K562 (cell line): ENCODE data around the gene GALNT15. TPM values are rescaled to one million over a fixed set of nuclear protein-coding genes. Genes with fewer than 3 reads are reported as not detected.

Experiments used
- ATAC-seq: fragments of 200-7000 bp; cut with Tn5 transposase; 3 replicates; pipeline ENCODE4 v1.9.1; 2020; ENCODE audit warnings: moderate library complexity
- BruUV-seq: library from RNA; stranded (reverse); fragments of 400-500 nt; replicated peaks from 2 replicates; lab custom pipeline; 2021; lab: Mats Ljungman, UMichigan
- CTCF ChIA-PET: fragments of 300-600 bp; formaldehyde crosslinking; extraction: SDS; loops from one replicate; lab custom pipeline; 2021; ENCODE audit warnings: low intra/inter-chr PET ratio; lab: Yijun Ruan, JAX
- POLR2A ChIA-PET: fragments of 300-600, 350-650 bp; sonication (Branson Sonifier 250); formaldehyde crosslinking; extraction: SDS; loops from one replicate; lab custom pipeline; 2021; ENCODE audit warnings: antibody characterized with exemption, inconsistent platforms; lab: Yijun Ruan, JAX
- DNase-seq, 4 experiments: peaks; one replicate each; pipeline versions ENCODE4 v3.0.0 to v3.0.0-alpha.2; 2011 to 2018; ENCODE audit warnings: low spot score in 3 of 4, mixed read lengths in 3 of 4; ENCODE audit errors: extremely low read depth in 1 of 4
- FAIRE-seq: peaks from 2 replicates; lab custom pipeline; 2011; peaks lifted over from hg19 to GRCh38; lab: Jason Lieb, UNC
- H2AFZ ChIP-seq: 2 replicates; pipeline ENCODE4 v1.6.0; 2011; ENCODE audit warnings: low read depth, low read length, control low read depth, inconsistent platforms
- H3K27ac ChIP-seq: fragments of 200-600 bp; 3 replicates; pipeline ENCODE4 v1.8.0; 2011; ENCODE audit warnings: low read depth, mild to moderate bottlenecking, control low read depth, inconsistent platforms, low read length, moderate library complexity, mixed read lengths; ENCODE audit errors: extremely low read depth
- H3K27me3 ChIP-seq, 2 experiments: fragments of 300-600 bp in 1 of 2; 2 replicates in 1 of 2; 3 replicates in 1 of 2; pipeline versions ENCODE4 v1.6.0 to v1.8.0; 2011; ENCODE audit warnings: inconsistent platforms in 2 of 2, low read length in 2 of 2, mild to moderate bottlenecking in 1 of 2, mixed read lengths in 1 of 2, moderate library complexity in 1 of 2; ENCODE audit not compliant: control insufficient read depth in 2 of 2, insufficient read depth in 2 of 2
- H3K36me3 ChIP-seq: fragments of 300-600 bp; 3 replicates; pipeline ENCODE4 v1.8.0; 2011; ENCODE audit warnings: mild to moderate bottlenecking, low read length, inconsistent platforms; ENCODE audit not compliant: control insufficient read depth, insufficient read depth
- H3K4me1 ChIP-seq, 2 experiments: fragments of 200-600 bp in 1 of 2; replicated peaks in 1 of 2; 2 replicates in 1 of 2; 3 replicates in 1 of 2; pipeline versions ENCODE4 v1.5.1 to v1.8.0; 2011; ENCODE audit warnings: inconsistent platforms in 2 of 2, low read length in 2 of 2, mild to moderate bottlenecking in 1 of 2, mixed read lengths in 1 of 2, moderate library complexity in 1 of 2; ENCODE audit not compliant: control insufficient read depth in 2 of 2, insufficient read depth in 2 of 2
- H3K4me2 ChIP-seq: 2 replicates; pipeline ENCODE4 v1.6.1; 2011; ENCODE audit warnings: low read length, control low read depth, inconsistent platforms, mixed read lengths; ENCODE audit not compliant: insufficient read depth
- H3K4me3 ChIP-seq: fragments of 200-600 bp; sonication (generic), shearing (Covaris generic); 2 replicates; pipeline ENCODE4 v1.5.1; 2016; ENCODE audit warnings: control low read depth, inconsistent platforms
- H3K79me2 ChIP-seq: fragments of 200-600 bp; 3 replicates; pipeline ENCODE4 v1.8.0; 2011; ENCODE audit warnings: low read length, inconsistent platforms; ENCODE audit not compliant: control insufficient read depth, insufficient read depth
- H3K9ac ChIP-seq, 2 experiments: 2 replicates each; pipeline versions ENCODE4 v1.6.0 to v1.6.1; 2011; ENCODE audit warnings: low read depth in 2 of 2, low read length in 2 of 2, control low read depth in 1 of 2, inconsistent platforms in 1 of 2, mild to moderate bottlenecking in 1 of 2, mixed read lengths in 1 of 2; ENCODE audit not compliant: insufficient read depth in 1 of 2
- H3K9me1 ChIP-seq: one replicate; pipeline ENCODE4 v1.6.0; 2011; ENCODE audit warnings: inconsistent platforms, mild to moderate bottlenecking, low read length, moderate library complexity; ENCODE audit not compliant: control insufficient read depth, insufficient read depth
- H3K9me3 ChIP-seq: replicated peaks from 2 replicates; pipeline ENCODE4 v1.5.1; 2011; ENCODE audit warnings: low read depth, low read length, inconsistent platforms; ENCODE audit not compliant: control insufficient read depth, insufficient read depth
- H4K20me1 ChIP-seq: replicated peaks from 2 replicates; pipeline ENCODE4 v1.6.1; 2011; ENCODE audit warnings: low read length, inconsistent platforms, mixed read lengths; ENCODE audit not compliant: control insufficient read depth, insufficient read depth
- BACH1 ChIP-seq: fragments of 200-800 bp; sonication (Bioruptor generic); IDR thresholded peaks from 2 replicates; pipeline ENCODE4 v1.6.1; 2016; ENCODE audit warnings: missing genetic modification characterization, missing compliant biosample characterization
- EGR1 ChIP-seq: fragments of 450-650 bp; conservative IDR thresholded peaks from 2 replicates; pipeline ENCODE4 v1.6.1; 2017; ENCODE audit warnings: mild to moderate bottlenecking
- GABPA ChIP-seq: fragments of 200-800 bp; sonication (Bioruptor generic); conservative IDR thresholded peaks from 2 replicates; pipeline ENCODE4 v1.6.1; 2016; ENCODE audit warnings: low read depth, missing genetic modification characterization, missing compliant biosample characterization
- GTF2E2 ChIP-seq: fragments of 200-800 bp; sonication (Bioruptor generic); IDR thresholded peaks from 2 replicates; pipeline ENCODE4 v1.6.1; 2016; ENCODE audit warnings: missing genetic modification characterization, missing compliant biosample characterization
- PHF21A ChIP-seq: fragments of 450-650 bp; IDR thresholded peaks from 2 replicates; pipeline ENCODE4 v1.6.1; 2017; ENCODE audit warnings: low read depth, borderline replicate concordance
- PML ChIP-seq: IDR thresholded peaks from 2 replicates; pipeline ENCODE4 v1.6.1; 2012; ENCODE audit warnings: low read length, inconsistent platforms
- SAFB2 ChIP-seq: fragments of 200-400 bp; formaldehyde crosslinking; IDR thresholded peaks from 2 replicates; pipeline ENCODE4 v1.6.1; 2018; ENCODE audit warnings: borderline replicate concordance, low read length, low read depth, moderate library complexity; ENCODE audit not compliant: severe bottlenecking
- SOX6 ChIP-seq: fragments of 450-650 bp; IDR thresholded peaks from 2 replicates; pipeline ENCODE4 v1.6.1; 2014; ENCODE audit warnings: mild to moderate bottlenecking
- ZNF124 ChIP-seq: sonication (generic); formaldehyde crosslinking; IDR thresholded peaks from 2 replicates; pipeline ENCODE4 v1.8.1; 2022; ENCODE audit warnings: missing genetic modification reagents
- ZNF253 ChIP-seq: fragments of 250-450 bp; sonication (Bioruptor Pico); conservative IDR thresholded peaks from 2 replicates; pipeline ENCODE4 v1.6.1; 2021; ENCODE audit warnings: mild to moderate bottlenecking
- WGBS: fragments of 100-300 bp; shearing (Covaris generic); methylation state at CpG from one replicate; pipeline ENCODE4 v1.1.6; 2016; ENCODE audit warnings: low coverage, mixed read lengths; ENCODE audit not compliant: insufficient coverage; ENCODE audit errors: missing lambda C conversion rate; 5-methylcytosine and 5-hydroxymethylcytosine counted together
- in situ Hi-C: fragments of 300-500 bp; cut with MboI; formaldehyde crosslinking; loops from 4 replicates; pipeline ENCODE4 v1.15.0; 2018; ENCODE audit warnings: inconsistent platforms, mixed read lengths
- intact Hi-C: fragments of 100-400 bp; cut with micrococcal nuclease; formaldehyde crosslinking; loops from 2 replicates; pipeline ENCODE4 v1.14.2; 2022
- polyA plus RNA-seq, 8 experiments: library from polyadenylated mRNA; depleted of rRNA in 4 of 8; stranded (reverse) in 5 of 8; unstranded in 3 of 8; fragments of >200 nt; fragmentation: Nextera tagmentation in 2 of 8; fragmentation: Illumina TruSeq in 1 of 8; extraction: Ambion mirVana in 2 of 8; extraction: Trizol in 1 of 8; gene quantifications; 2 replicates each; pipeline versions ENCODE4 v1.2.1 to v1.2.3, GENCODE V29; 2011 to 2014; ENCODE audit warnings: inconsistent platforms in 1 of 8, missing spikeins in 1 of 8
- total RNA-seq, 7 experiments: library from RNA; depleted of rRNA in 6 of 7; stranded (reverse); fragments of >200 nt in 6 of 7; fragmentation: Illumina TruSeq in 2 of 7; extraction: Trizol in 2 of 7; gene quantifications; 2 replicates each; pipeline versions ENCODE4 v1.2.1 to v1.2.3, GENCODE V29; 2011 to 2021; ENCODE audit warnings: low replicate concordance in 1 of 7
- TF ChIP-seq, protein P1 (sequence below), 2 experiments: fragments of 250-450 bp in 1 of 2; fragments of 450-650 bp in 1 of 2; sonication (Bioruptor Pico) in 1 of 2; IDR thresholded peaks; 2 replicates each; pipeline versions ENCODE4 v1.6.1 to v1.8.0; 2016 to 2021; ENCODE audit warnings: mild to moderate bottlenecking in 2 of 2, moderate library complexity in 2 of 2, missing compliant biosample characterization in 1 of 2, missing genetic modification characterization in 1 of 2

Gene GALNT15
- total and polyA plus RNA-seq, 9 of the 15 experiments (the other 6 are each of a cell fraction or from before 2014, with no cell fraction given) = not detected

DNA sequence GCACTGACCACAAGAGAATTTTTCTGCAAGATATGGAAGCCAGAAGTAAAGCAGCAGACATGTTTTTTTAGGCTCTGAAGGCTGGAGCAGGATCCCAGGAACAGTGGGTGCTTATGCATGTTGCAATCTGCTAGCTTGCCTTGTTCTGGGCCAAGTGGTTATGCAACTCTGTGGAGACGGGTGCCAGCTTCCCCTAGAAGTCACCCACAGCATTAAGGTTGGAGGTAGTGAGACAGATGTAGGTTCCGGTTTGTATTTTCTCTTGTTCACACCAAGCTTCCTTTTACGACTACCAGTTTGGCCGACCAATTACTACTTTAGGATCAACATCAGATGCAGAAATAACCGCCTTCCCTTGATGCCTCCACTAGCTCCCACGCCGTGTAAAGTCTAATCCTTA lies 79.1 kb downstream of the GALNT15 start:
- ATAC-seq = no peak
- 11% methylated on average over 7 of the region's 7 CpGs for WGBS
- Histone ChIP-seq H3K27ac (no peak overlapping the region), H3K9me3 (no peaks in the 10 kb centered on the region), H3K4me3 (no peak overlapping the region), H3K9ac (no peak overlapping the region), H3K4me2 (no peak overlapping the region), H3K79me2 (no peaks in the 10 kb centered on the region), H4K20me1 (0 out of 2 replicates have a peak, but pooled peaks cover 5% of the 10 kb centered on the region), H3K27me3 (peaks cover 4 to 19% of the 10 kb centered on the region in 2 experiments; a peak in 3 of 5 replicates), H3K4me1 (no peaks in the 10 kb centered on the region), H2AFZ (no peak overlapping the region), H3K36me3 (no peaks in the 10 kb centered on the region), H3K9me1 (no peaks in the 10 kb centered on the region)
- no peak for DNase-seq
- CTCF ChIA-PET = no interaction called here
- POLR2A ChIA-PET = interaction anchor here (0.7 to 2.8 kb wide), 3 partner anchors 11 to 38 kb away, joined by 3 to 8 read pairs (median 3); partner anchors contain the start of genes DPH3 and OXNAD1
- no TSS peak for BruUV-seq
- intact Hi-C loops = no loop called here
- in situ Hi-C loops = no loop called here
- TF ChIP-seq BACH1 (no peak), ZNF124 (CRISPR knock-in tag) (no peak), PHF21A (no peak), EGR1 (no peak)
- FAIRE-seq = peak; percentile 23

DNA sequence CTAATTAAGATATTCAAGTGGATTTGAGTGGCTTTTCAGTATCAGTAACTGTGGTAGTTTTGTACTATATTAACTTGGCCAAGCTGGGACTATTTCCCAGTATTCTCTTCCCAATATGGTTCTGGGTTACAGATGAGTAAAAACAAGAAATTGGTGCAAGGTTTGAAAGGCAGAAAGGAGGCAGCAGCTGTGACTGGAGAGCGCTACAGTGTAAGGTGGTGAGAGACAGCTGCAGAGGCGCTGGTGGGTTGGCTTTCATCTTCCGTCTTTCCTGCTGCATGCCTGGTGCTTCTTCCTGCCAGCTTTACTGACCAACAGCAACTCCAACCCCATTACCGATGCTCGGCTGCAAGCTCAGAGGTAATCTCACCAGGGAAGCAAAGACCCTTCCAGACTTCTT lies 80.4 kb downstream of the GALNT15 start:
- ATAC-seq (peak; percentile 34; the same call in 2 of the 3 replicates), DNase-seq (no peak), FAIRE-seq (no peak)
- Histone ChIP-seq H3K9me1 (no peaks in the 10 kb centered on the region), H3K27ac (no peak overlapping the region), H3K9ac (no peak overlapping the region), H3K4me1 (no peaks in the 10 kb centered on the region), H3K9me3 (no peaks in the 10 kb centered on the region), H3K27me3 (peaks cover 2 to 15% of the 10 kb centered on the region in 2 experiments; a peak in 2 of 5 replicates), H4K20me1 (no peaks in the 10 kb centered on the region), H3K4me3 (no peak overlapping the region), H3K36me3 (peaks cover 11% of the 10 kb centered on the region; the same call in 2 of the 3 replicates), H3K79me2 (no peaks in the 10 kb centered on the region), H2AFZ (no peak overlapping the region), H3K4me2 (no peak overlapping the region)
- CTCF ChIA-PET = no interaction called here
- in situ Hi-C loops (no loop called here), intact Hi-C loops (no loop called here)
- WGBS = 23% methylated on average over 5 of the region's 5 CpGs
- no TSS peak for BruUV-seq
- POLR2A ChIA-PET = interaction anchor here (0.7 to 1.3 kb wide), 3 partner anchors 12 to 23 kb away, joined by 3 read pairs; no protein-coding TSS in a partner anchor
- TF ChIP-seq GTF2E2 (tag) (no peak), SOX6 (no peak), GABPA (tag) (no peak), ZNF253 (CRISPR knock-in tag) (no peak), PML (no peak), SAFB2 (no peak)
- TF ChIP-seq, protein P1, sequence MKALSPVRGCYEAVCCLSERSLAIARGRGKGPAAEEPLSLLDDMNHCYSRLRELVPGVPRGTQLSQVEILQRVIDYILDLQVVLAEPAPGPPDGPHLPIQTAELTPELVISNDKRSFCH (CRISPR knock-in tag; IDR thresholded peaks at IDR 0.05) = no peak
- TF ChIP-seq, protein P1 (tag; IDR thresholded peaks at IDR 0.05) = no peak
